Peyer's patch (tissue), 4 donors: Measurements from ENCODE around the gene FALEC. TPM values are rescaled to one million over a fixed set of nuclear protein-coding genes. Genes with fewer than 3 reads are reported as not detected.
A peak's percentile ranks its signal among the peaks of the same experiment; 100 is the strongest.
"Not testable (repeated sequence)": the region's sequence is repeated elsewhere in the genome, so short reads cannot be mapped to it uniquely, and the experiment has no call there.

Experiments
- DNase-seq, 3 donors: peaks; one replicate each; pipeline ENCODE4 v3.0.0-alpha.2; 2017 to 2019
- H3K27ac ChIP-seq, 4 donors: fragments of 200-600 bp; sonication (generic); one replicate each; pipeline ENCODE4 v1.5.1; 2016 to 2019
- H3K27me3 ChIP-seq, 2 donors: fragments of 200-600 bp; sonication (generic); one replicate each; pipeline ENCODE4 v1.5.1; 2019
- H3K36me3 ChIP-seq, 3 donors: fragments of 200-600 bp; sonication (generic); one replicate each; pipeline ENCODE4 v1.5.1; 2016 to 2019
- H3K4me1 ChIP-seq, 4 donors: fragments of 200-600 bp; sonication (generic); one replicate each; pipeline ENCODE4 v1.5.1; 2016 to 2019
- H3K4me3 ChIP-seq, 4 donors: fragments of 200-600 bp; sonication (generic); 1 replicate in 3 of 4; 2 replicates in 1 of 4; pipeline ENCODE4 v1.5.1; 2016 to 2019; ENCODE audit warnings: mild to moderate bottlenecking in 1 of 4
- H3K9me3 ChIP-seq, 4 donors: fragments of 200-600 bp; sonication (generic); one replicate each; pipeline ENCODE4 v1.5.1; 2016 to 2019; ENCODE audit warnings: mild to moderate bottlenecking in 1 of 4
- CTCF ChIP-seq, 6 experiments: fragments of 450-650 bp in 4 of 6; fragments of 200-600 bp in 2 of 6; sonication (generic) in 1 of 6; IDR thresholded peaks; one replicate each; pipeline ENCODE4 v1.5.1; 2017 to 2019; ENCODE audit warnings: antibody characterized with exemption in 6 of 6, mild to moderate bottlenecking in 3 of 6, moderate library complexity in 1 of 6
- POLR2A ChIP-seq, 2 donors: fragments of 450-650 bp; IDR thresholded peaks; one replicate each; pipeline ENCODE4 v1.5.1; 2017; ENCODE audit warnings: antibody characterized with exemption in 2 of 2, mild to moderate bottlenecking in 2 of 2, moderate library complexity in 2 of 2
- total RNA-seq, 4 donors: library from RNA; depleted of rRNA; stranded (reverse); fragments of >200 nt; gene quantifications; one replicate each; pipeline ENCODE4 v1.1.0, GENCODE V29; 2016

FALEC gene
- total RNA-seq, 4 donors from 2014 or later = not detected

- DNase-seq = peak in 2 of 3 donors; percentile 67 to 75
- TF ChIP-seq CTCF (IDR thresholded peaks at IDR 0.05) (no peak), POLR2A (IDR thresholded peaks at IDR 0.05) (peak in 1 of 2 donors; percentile 4)
- Histone ChIP-seq H3K27me3 (no peaks in the 10 kb centered on the region), H3K27ac (peak overlapping the region; percentile 97 to 100 (median 98)), H3K4me1 (peaks cover 20 to 88% (median 64%) of the 10 kb centered on the region in 4 donors), H3K36me3 (no peaks in the 10 kb centered on the region), H3K4me3 (peak overlapping the region in 3 of 4 donors; percentile 18 to 60 (median 55)), H3K9me3 (no peaks in the 10 kb centered on the region)
Measured at GRCh38 chr1:150563340-150564038, 47.9 kb downstream of the FALEC start.

DNA sequence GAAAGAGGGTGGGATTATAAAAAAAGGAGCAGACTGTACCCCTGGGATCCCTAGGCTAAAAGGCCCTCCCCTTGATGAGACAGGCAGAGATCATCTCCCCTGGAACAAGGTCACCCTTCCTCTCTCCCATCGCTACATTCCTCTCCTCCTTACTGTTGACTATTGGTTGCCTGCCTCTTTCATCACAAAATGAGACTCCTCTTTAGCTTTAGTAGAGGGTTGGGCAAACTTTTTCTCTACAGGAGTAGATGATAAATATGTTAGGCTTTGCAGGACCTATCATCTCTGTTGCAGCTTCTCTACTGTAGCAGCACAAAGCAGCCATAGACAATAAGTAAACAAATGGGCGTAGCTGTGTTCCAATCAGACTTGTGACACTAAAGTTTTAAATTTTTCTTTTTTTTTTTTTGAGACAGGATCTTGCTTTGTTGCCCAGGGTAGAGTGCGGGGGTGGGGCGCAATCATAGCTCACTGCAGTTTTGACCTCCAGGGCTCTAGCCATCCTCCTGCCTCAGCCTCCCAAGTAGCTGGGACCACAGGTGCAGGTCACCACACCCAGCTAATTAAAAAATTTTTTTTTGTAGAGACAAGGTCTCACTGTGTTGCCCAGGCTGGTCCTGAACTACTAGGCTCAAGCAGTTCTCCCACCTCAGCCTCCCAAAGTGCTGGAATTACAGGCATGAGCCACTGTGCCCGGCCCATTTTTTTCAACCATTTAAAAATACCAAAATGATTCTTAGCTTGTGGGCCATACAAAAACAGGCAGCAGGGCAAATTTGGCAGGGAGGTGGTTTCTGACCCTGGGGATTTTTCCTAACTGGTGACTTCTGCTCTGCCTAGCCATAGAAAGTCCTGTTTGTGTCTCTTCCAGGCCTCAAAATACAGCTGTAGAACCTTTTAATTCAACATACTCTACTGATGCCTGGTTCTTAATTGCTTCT is 48.8 kb downstream of the FALEC start:
- H3K4me1 ChIP-seq = peaks cover 20 to 88% (median 71%) of the 10 kb centered on the region in 4 donors

DNA sequence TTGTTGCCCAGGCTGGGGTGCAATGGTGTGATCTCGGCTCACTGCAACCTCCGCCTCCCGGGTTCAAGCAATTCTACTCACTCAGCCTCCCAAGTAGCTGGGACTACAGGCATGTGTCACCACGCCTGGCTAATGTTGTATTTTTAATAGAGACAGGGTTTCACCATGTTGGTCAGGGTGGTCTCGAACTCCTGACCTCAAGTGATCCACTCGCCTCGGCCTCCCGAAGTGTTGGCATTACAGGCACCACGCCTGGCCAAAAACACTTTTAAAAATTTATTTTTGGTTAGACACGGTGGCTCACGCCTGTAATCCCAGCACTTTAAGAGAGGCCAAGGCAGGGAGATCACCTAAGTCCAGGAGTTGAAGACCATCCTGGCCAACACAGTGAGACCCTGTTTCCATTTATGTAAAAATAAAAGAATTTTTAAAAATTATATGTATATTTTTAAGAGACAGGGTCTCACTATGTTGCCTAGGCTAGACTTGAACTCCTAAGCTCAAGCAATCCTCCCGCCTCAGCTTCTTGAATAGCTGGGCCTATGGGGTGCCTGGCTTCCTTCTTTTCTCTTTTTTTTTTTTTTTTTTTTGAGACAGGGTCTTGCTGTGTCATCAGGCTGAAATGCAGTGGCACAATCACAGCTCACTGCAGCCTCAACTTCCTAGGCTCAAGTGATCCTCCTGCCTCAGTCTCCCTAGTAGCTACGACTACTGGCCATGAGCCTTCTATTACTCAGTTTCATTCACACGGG is 49.9 kb downstream of the FALEC start:
- not testable (repeated sequence) for H3K9me3 ChIP-seq, H3K4me3 ChIP-seq, H3K36me3 ChIP-seq, H3K27me3 ChIP-seq
- peak in 1 of 3 donors; percentile 42 for DNase-seq
- Histone ChIP-seq H3K27ac (peak overlapping the region; percentile 92 to 100 (median 98)), H3K4me1 (peaks cover 19 to 88% (median 73%) of the 10 kb centered on the region in 4 donors)

More for the DNA sequence above, 48.8 kb downstream of the FALEC start:
- H3K27me3 ChIP-seq = no peaks in the 10 kb centered on the region
- peak overlapping the region in 2 of 4 donors; percentile 5 to 7 for H3K4me3 ChIP-seq
- TF ChIP-seq CTCF (IDR thresholded peaks at IDR 0.05) (no peak), POLR2A (IDR thresholded peaks at IDR 0.05) (no peak)
- DNase-seq = peak in 2 of 3 donors; percentile 56 to 67
- no peaks in the 10 kb centered on the region for H3K36me3 ChIP-seq
- peak overlapping the region; percentile 97 to 100 (median 98) for H3K27ac ChIP-seq
- H3K9me3 ChIP-seq = no peaks in the 10 kb centered on the region

DNA sequence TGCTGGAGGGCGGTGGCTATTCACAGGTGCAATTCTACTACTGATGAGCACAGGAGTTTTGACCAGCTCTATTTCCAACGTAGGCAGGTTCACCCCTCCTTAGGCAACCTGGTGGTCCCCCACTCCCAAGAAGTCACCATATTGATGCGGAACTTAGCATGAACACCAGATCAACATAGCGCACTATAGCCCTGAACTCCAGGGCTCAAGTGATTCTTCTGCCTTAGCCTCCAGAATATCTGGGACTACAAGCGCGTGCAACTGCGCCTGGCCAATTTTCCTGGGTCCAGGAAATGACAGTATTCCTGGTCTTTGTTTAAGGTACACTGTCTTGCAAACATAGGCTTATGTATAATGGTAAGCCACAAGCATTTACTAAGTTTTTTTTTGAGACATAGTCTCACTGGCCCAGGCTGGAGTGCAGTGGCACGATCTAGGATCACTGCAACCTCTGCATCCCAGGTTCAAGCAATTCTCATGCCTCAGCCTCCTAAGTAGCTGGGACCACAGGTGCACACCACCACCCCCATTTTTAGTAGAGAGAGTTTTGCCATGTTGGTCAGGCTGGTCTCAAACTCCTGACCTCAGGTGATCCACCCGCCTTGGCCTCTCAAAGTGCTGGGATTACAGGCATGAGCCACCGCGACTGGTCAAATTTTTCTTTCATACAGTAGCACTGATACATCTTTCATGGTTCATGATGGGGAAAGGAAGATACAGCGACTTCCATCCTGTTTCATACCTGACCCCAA is 51.2 kb downstream of the FALEC start:
- DNase-seq = peak in 1 of 3 donors; percentile 37
- Histone ChIP-seq H3K27me3 (no peaks in the 10 kb centered on the region), H3K36me3 (peaks cover 0 to 18% (median 0%) of the 10 kb centered on the region in 3 donors), H3K4me1 (peaks cover 16 to 97% (median 72%) of the 10 kb centered on the region in 4 donors), H3K4me3 (peak overlapping the region; percentile 9 to 45 (median 26)), H3K27ac (peak overlapping the region; percentile 92 to 100 (median 98)), H3K9me3 (no peaks in the 10 kb centered on the region)
- TF ChIP-seq POLR2A (IDR thresholded peaks at IDR 0.05) = no peak
- no peak for TF ChIP-seq CTCF (IDR thresholded peaks at IDR 0.05)

- Histone ChIP-seq H3K4me3 (peak overlapping the region; percentile 9 to 45 (median 26)), H3K9me3 (no peaks in the 10 kb centered on the region), H3K27ac (peak overlapping the region; percentile 92 to 100 (median 98)), H3K36me3 (peaks cover 0 to 24% (median 0%) of the 10 kb centered on the region in 3 donors), H3K27me3 (no peaks in the 10 kb centered on the region), H3K4me1 (peaks cover 16 to 100% (median 74%) of the 10 kb centered on the region in 4 donors)
- DNase-seq = peak in 2 of 3 donors; percentile 48 to 72
- TF ChIP-seq CTCF (IDR thresholded peaks at IDR 0.05) (no peak), POLR2A (IDR thresholded peaks at IDR 0.05) (peak in 1 of 2 donors; percentile 10)
Measured at GRCh38 chr1:150567341-150567716, 51.8 kb downstream of the FALEC start.
